GM12891 (cell line): ENCODE data around the gene NR5A2.

ENCODE experiments used
- DNase-seq: peaks from one replicate; pipeline ENCODE4 v3.0.0; 2011; ENCODE audit warnings: low spot score; ENCODE audit not compliant: insufficient read length
- FAIRE-seq: peaks from 2 replicates; lab custom pipeline; 2011; peaks lifted over from hg19 to GRCh38; lab: Jason Lieb, UNC
- PAX5 ChIP-seq: IDR thresholded peaks from 2 replicates; pipeline ENCODE4 v1.6.1; 2011; ENCODE audit warnings: low read length, moderate library complexity, mild to moderate bottlenecking; ENCODE audit not compliant: insufficient read depth, severe bottlenecking
- POLR2A ChIP-seq: IDR thresholded peaks from 2 replicates; pipeline ENCODE4 v1.6.1; 2011; ENCODE audit warnings: low read depth, low read length, control low read depth
- POLR2AphosphoS5 ChIP-seq: IDR thresholded peaks from 2 replicates; pipeline ENCODE4 v1.6.1; 2011; ENCODE audit warnings: low read depth, low read length, control low read depth
- POU2F2 ChIP-seq: IDR thresholded peaks from 2 replicates; pipeline ENCODE4 v1.6.1; 2011; ENCODE audit warnings: low read depth, mild to moderate bottlenecking, control low read depth, low read length, moderate library complexity
- SPI1 ChIP-seq: IDR thresholded peaks from 2 replicates; pipeline ENCODE4 v1.6.1; 2011; ENCODE audit warnings: low read depth, low read length, control low read depth
- TAF1 ChIP-seq: IDR thresholded peaks from 2 replicates; pipeline ENCODE4 v1.6.1; 2011; ENCODE audit warnings: low read depth, low read length, control low read depth

NR5A2 gene

DNA sequence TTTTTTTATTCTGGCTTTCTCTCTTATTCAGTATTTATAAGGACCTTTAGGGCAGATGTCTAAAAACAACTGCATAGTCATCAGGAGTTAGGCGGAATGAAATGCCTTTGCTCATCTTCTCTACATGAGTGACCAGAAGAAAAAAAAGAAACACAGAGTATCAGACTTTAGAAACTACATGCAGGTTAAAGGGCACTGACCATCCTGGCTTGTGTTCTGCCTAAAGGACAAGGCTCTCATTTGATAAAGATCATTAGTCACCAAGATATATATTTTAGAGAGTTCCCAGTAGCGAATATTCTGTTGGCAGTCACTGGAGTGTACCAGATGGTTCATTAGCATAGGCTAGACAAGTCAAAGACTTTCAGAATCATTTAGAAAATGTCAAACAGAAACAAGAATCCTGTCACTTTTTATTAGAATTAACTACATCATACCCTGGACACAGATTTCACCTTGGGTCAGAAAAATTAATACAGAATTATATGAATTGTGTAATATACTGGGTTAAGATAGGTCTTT, 145.6 kb downstream of the NR5A2 start:
- FAIRE-seq, result no peak
- DNase-seq, result no peak
- TF ChIP-seq PAX5 (no peak), POLR2AphosphoS5 (no peak), SPI1 (no peak), POU2F2 (no peak), TAF1 (no peak), POLR2A (no peak)

GRCh38 chr1:200174525-200175295, 147.2 kb downstream of the NR5A2 start:
- DNase-seq (no peak), FAIRE-seq (no peak)
- no peak for TF ChIP-seq SPI1
- no peak for TF ChIP-seq PAX5
- no peak for TF ChIP-seq TAF1
- no peak for TF ChIP-seq POLR2AphosphoS5
- no peak for TF ChIP-seq POU2F2
- no peak for TF ChIP-seq POLR2A

DNA sequence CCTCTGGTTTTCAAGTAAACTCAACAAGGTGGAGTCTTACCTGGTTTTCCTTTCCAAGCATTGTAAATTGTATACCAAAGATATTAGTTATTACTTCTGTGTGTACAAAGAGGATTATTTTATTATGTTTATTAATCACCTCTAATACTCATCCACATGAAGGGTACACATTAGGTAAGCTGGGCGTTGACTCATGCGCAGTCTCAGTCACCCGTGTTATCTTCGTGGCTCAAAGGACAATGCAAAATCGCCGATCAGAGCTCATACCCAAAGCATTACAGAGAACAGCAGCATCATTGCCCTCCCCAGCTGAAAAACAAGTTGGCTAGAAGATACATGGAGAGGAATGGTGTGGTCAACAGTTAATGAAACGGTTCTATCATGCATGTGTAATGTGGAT, 148.7 kb downstream of the NR5A2 start:
- DNase-seq, result no peak
- no peak for FAIRE-seq
- TF ChIP-seq POLR2A (no peak), POU2F2 (no peak), SPI1 (no peak), TAF1 (no peak), POLR2AphosphoS5 (no peak), PAX5 (no peak)

GRCh38 chr1:200176798-200177197, 149.3 kb downstream of the NR5A2 start:
- DNase-seq (no peak), FAIRE-seq (no peak)
- no peak for TF ChIP-seq TAF1
- TF ChIP-seq PAX5, result no peak
- TF ChIP-seq POU2F2, result no peak
- TF ChIP-seq SPI1, result no peak
- no peak for TF ChIP-seq POLR2AphosphoS5
- no peak for TF ChIP-seq POLR2A

GRCh38 chr1:200178340-200178739, 150.8 kb downstream of the NR5A2 start:
- DNase-seq (no peak), FAIRE-seq (no peak)
- no peak for TF ChIP-seq TAF1

DNA sequence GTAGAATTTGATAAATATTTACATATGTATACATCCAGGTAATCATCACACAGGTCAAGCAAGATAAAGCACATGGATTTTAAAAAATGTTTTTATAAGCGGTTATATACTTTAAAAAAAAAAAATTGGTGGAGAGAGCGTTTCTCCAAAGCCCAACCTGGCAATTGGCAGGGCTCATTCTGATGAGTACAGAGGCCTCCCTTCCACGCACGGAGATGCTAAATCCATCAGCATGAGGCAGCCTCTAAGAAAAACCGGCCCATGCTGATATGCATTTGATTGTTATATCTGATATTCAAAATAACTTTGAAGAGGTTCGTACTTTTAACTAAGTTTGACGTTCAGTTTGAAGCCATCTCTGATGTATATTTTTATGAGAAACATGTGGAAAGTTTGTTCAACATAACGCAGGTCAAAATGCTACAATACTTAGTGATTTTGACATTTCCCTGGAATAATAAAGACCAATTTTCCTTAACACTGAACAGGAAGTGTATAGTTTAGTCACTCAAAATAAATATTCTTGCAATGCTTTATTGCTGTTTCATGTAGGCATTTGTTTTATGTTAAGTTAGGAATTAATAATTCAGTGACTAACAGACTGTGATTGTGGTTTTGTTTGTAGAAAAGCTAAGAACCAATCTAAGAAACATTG, 151.7 kb downstream of the NR5A2 start:
- DNase-seq, result no peak
- TF ChIP-seq POLR2AphosphoS5 (no peak), PAX5 (no peak), TAF1 (no peak), POLR2A (no peak), POU2F2 (no peak), SPI1 (no peak)
- no peak for FAIRE-seq

GRCh38 chr1:200179781-200180160, 152.3 kb downstream of the NR5A2 start:
- FAIRE-seq (no peak), DNase-seq (no peak)
- TF ChIP-seq SPI1 (no peak), POU2F2 (no peak), TAF1 (no peak), POLR2A (no peak), POLR2AphosphoS5 (no peak), PAX5 (no peak)

GRCh38 chr1:200180821-200181220, 153.3 kb downstream of the NR5A2 start:
- TF ChIP-seq TAF1 (no peak), SPI1 (no peak), POLR2AphosphoS5 (no peak), POU2F2 (no peak), PAX5 (no peak), POLR2A (no peak)
- DNase-seq, result no peak
- no peak for FAIRE-seq

DNA sequence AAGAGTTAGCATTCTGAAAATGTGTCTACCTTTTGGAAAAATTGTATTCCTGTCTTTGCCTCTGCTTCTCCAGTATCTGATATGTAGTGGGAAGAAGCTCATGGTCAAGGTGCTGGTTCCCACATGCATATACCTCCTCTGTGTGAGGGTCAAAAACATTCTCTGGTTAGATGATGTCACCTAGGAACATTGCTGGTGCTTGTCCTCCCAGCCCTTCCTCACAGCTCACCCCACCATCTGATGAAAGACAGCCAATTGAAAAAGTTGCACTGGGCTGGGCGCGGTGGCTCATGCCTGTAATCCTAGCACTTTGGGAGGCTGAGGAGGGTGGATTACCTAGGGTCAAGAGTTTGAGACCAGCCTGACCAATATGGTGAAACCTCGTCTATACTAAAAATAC, 154.4 kb downstream of the NR5A2 start:
- FAIRE-seq (no peak), DNase-seq (no peak)
- TF ChIP-seq SPI1 (no peak), POLR2AphosphoS5 (no peak), PAX5 (no peak), POU2F2 (no peak), POLR2A (no peak), TAF1 (no peak)

DNA sequence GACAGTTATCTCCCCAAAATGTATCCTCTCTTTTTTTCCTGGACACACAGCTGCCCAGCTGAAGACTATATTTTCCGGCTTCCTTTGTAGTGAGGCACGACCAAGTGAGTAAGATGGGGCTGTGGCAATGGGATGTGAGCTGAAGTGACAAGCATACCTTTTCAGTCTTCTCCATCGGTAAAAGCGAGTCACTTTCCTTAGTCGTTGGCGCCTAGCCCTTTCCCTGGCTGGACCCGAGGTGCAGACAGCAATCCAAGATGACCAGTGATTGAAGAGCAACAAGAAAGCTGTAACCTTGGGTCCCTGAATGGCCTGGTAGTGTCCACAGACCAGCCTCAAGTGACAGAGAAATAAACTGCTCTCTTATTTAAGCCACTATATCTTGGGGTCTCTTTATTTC, 155.2 kb downstream of the NR5A2 start:
- DNase-seq (no peak), FAIRE-seq (no peak)
- TF ChIP-seq TAF1, result no peak
- no peak for TF ChIP-seq PAX5
- TF ChIP-seq POLR2AphosphoS5, result no peak
- no peak for TF ChIP-seq POU2F2
- TF ChIP-seq POLR2A, result no peak
- TF ChIP-seq SPI1, result no peak
